Peyer's patch (tissue), 4 donors: ENCODE measurements around the gene SMIM43. TPM values are rescaled to one million over a fixed set of nuclear protein-coding genes. Genes with fewer than 3 reads are reported as not detected.

Experiments
- DNase-seq, 3 donors: peaks; one replicate each; pipeline ENCODE4 v3.0.0-alpha.2; 2017 to 2019
- H3K27ac ChIP-seq, 4 donors: fragments of 200-600 bp; sonication (generic); one replicate each; pipeline ENCODE4 v1.5.1; 2016 to 2019
- H3K27me3 ChIP-seq, 2 donors: fragments of 200-600 bp; sonication (generic); one replicate each; pipeline ENCODE4 v1.5.1; 2019
- H3K36me3 ChIP-seq, 3 donors: fragments of 200-600 bp; sonication (generic); one replicate each; pipeline ENCODE4 v1.5.1; 2016 to 2019
- H3K4me1 ChIP-seq, 4 donors: fragments of 200-600 bp; sonication (generic); one replicate each; pipeline ENCODE4 v1.5.1; 2016 to 2019
- H3K4me3 ChIP-seq, 4 donors: fragments of 200-600 bp; sonication (generic); 1 replicate in 3 of 4; 2 replicates in 1 of 4; pipeline ENCODE4 v1.5.1; 2016 to 2019; ENCODE audit warnings: mild to moderate bottlenecking in 1 of 4
- H3K9me3 ChIP-seq, 4 donors: fragments of 200-600 bp; sonication (generic); one replicate each; pipeline ENCODE4 v1.5.1; 2016 to 2019; ENCODE audit warnings: mild to moderate bottlenecking in 1 of 4
- POLR2A ChIP-seq, 2 donors: fragments of 450-650 bp; IDR thresholded peaks; one replicate each; pipeline ENCODE4 v1.5.1; 2017; ENCODE audit warnings: antibody characterized with exemption in 2 of 2, mild to moderate bottlenecking in 2 of 2, moderate library complexity in 2 of 2
- total RNA-seq, 4 donors: library from RNA; depleted of rRNA; stranded (reverse); fragments of >200 nt; gene quantifications; one replicate each; pipeline ENCODE4 v1.1.0, GENCODE V29; 2016
- TF ChIP-seq, protein P1 (sequence below), 6 experiments: fragments of 450-650 bp in 4 of 6; fragments of 200-600 bp in 2 of 6; sonication (generic) in 1 of 6; IDR thresholded peaks; one replicate each; pipeline ENCODE4 v1.5.1; 2017 to 2019; ENCODE audit warnings: antibody characterized with exemption in 6 of 6, mild to moderate bottlenecking in 3 of 6, moderate library complexity in 1 of 6

Gene SMIM43
- total RNA-seq, 4 donors from 2014 or later = not detected

GRCh38 chr4:121741751-121742150, 23.2 kb downstream of the SMIM43 start:
- no peaks in the 10 kb centered on the region for H3K27me3 ChIP-seq
- no peak for TF ChIP-seq POLR2A (IDR thresholded peaks at IDR 0.05)
- TF ChIP-seq, protein P1, sequence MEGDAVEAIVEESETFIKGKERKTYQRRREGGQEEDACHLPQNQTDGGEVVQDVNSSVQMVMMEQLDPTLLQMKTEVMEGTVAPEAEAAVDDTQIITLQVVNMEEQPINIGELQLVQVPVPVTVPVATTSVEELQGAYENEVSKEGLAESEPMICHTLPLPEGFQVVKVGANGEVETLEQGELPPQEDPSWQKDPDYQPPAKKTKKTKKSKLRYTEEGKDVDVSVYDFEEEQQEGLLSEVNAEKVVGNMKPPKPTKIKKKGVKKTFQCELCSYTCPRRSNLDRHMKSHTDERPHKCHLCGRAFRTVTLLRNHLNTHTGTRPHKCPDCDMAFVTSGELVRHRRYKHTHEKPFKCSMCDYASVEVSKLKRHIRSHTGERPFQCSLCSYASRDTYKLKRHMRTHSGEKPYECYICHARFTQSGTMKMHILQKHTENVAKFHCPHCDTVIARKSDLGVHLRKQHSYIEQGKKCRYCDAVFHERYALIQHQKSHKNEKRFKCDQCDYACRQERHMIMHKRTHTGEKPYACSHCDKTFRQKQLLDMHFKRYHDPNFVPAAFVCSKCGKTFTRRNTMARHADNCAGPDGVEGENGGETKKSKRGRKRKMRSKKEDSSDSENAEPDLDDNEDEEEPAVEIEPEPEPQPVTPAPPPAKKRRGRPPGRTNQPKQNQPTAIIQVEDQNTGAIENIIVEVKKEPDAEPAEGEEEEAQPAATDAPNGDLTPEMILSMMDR (IDR thresholded peaks at IDR 0.05) = no peak
- H3K4me3 ChIP-seq = no peak overlapping the region
- DNase-seq = no peak
- no peaks in the 10 kb centered on the region for H3K4me1 ChIP-seq
- H3K27ac ChIP-seq = no peak overlapping the region
- no peaks in the 10 kb centered on the region for H3K36me3 ChIP-seq
- H3K9me3 ChIP-seq = no peaks in the 10 kb centered on the region

GRCh38 chr4:121740796-121741409, 24.1 kb downstream of the SMIM43 start:
- Histone ChIP-seq H3K9me3 (no peaks in the 10 kb centered on the region), H3K4me1 (no peaks in the 10 kb centered on the region), H3K27ac (no peak overlapping the region), H3K36me3 (no peaks in the 10 kb centered on the region), H3K27me3 (no peaks in the 10 kb centered on the region), H3K4me3 (no peak overlapping the region)
- TF ChIP-seq POLR2A (IDR thresholded peaks at IDR 0.05) = no peak
- TF ChIP-seq, protein P1 (IDR thresholded peaks at IDR 0.05) = no peak
- no peak for DNase-seq

DNA sequence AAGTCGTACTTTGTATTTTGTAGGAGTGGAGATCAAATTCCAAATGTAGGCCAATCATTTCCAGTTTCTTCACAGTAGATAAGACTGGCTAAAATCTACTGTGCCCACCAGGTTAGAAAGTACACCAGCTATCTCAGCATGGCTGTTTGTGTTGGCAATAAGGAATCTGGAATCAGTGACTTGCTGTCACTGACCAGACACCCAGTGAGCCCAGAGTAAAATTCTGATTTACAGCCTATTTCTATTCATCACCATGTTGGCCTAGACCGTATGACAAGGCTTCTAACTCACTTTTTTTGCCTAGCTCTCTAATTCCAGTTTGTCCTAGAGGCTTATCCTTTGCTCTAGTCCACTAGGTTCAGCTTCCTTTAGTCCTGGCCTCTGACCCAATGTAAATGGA, 25.4 kb downstream of the SMIM43 start:
- Histone ChIP-seq H3K27me3 (no peaks in the 10 kb centered on the region), H3K36me3 (no peaks in the 10 kb centered on the region), H3K9me3 (no peaks in the 10 kb centered on the region), H3K4me3 (no peak overlapping the region), H3K4me1 (no peaks in the 10 kb centered on the region), H3K27ac (no peak overlapping the region)
- TF ChIP-seq, protein P1 (IDR thresholded peaks at IDR 0.05) = no peak
- TF ChIP-seq POLR2A (IDR thresholded peaks at IDR 0.05) = no peak
- no peak for DNase-seq

- H3K27ac ChIP-seq = no peak overlapping the region
- TF ChIP-seq, protein P1 (IDR thresholded peaks at IDR 0.05) = no peak
- TF ChIP-seq POLR2A (IDR thresholded peaks at IDR 0.05) = no peak
- no peaks in the 10 kb centered on the region for H3K9me3 ChIP-seq
- H3K36me3 ChIP-seq = no peaks in the 10 kb centered on the region
- H3K27me3 ChIP-seq = no peaks in the 10 kb centered on the region
- no peak for DNase-seq
- H3K4me1 ChIP-seq = no peaks in the 10 kb centered on the region
- no peak overlapping the region for H3K4me3 ChIP-seq
Observed at GRCh38 chr4:121738780-121739535, 26.0 kb downstream of the SMIM43 start.

- no peaks in the 10 kb centered on the region for H3K9me3 ChIP-seq
- no peaks in the 10 kb centered on the region for H3K36me3 ChIP-seq
- no peaks in the 10 kb centered on the region for H3K27me3 ChIP-seq
- no peak for DNase-seq
- no peak for TF ChIP-seq POLR2A (IDR thresholded peaks at IDR 0.05)
- TF ChIP-seq, protein P1 (IDR thresholded peaks at IDR 0.05) = no peak
- no peaks in the 10 kb centered on the region for H3K4me1 ChIP-seq
- no peak overlapping the region for H3K27ac ChIP-seq
- H3K4me3 ChIP-seq = no peak overlapping the region
Observed at GRCh38 chr4:121737846-121738554, 27.0 kb downstream of the SMIM43 start.
